SU-DHL-6 (cell line): ENCODE measurements around the gene DIP2C.

Experiments used
- H2AFZ ChIP-seq: fragments of 200-600 bp; sonication (generic); 2 replicates; pipeline ENCODE4 v1.6.1; 2014; ENCODE audit warnings: low read depth, mild to moderate bottlenecking, moderate library complexity, mixed read lengths, antibody characterized with exemption, low read length; ENCODE audit not compliant: severe bottlenecking
- H3F3A ChIP-seq: fragments of 200-600 bp; shearing (Covaris generic); 2 replicates; pipeline ENCODE4 v1.6.0; 2016; ENCODE audit warnings: antibody characterized with exemption, mild to moderate bottlenecking; ENCODE audit not compliant: insufficient read depth
- H3K27ac ChIP-seq: fragments of 200-600 bp; sonication (generic); 2 replicates; pipeline ENCODE4 v1.5.1; 2016; ENCODE audit warnings: low read depth, mild to moderate bottlenecking, low read length, moderate library complexity, mixed read lengths
- H3K27me3 ChIP-seq: fragments of 200-600 bp; sonication (generic), shearing (Covaris generic); 2 replicates; pipeline ENCODE4 v1.6.0; 2014; ENCODE audit warnings: mild to moderate bottlenecking, low read length
- H3K36me3 ChIP-seq: fragments of 200-600 bp; sonication (generic); 2 replicates; pipeline ENCODE4 v1.6.1; 2014; ENCODE audit warnings: mild to moderate bottlenecking, low read length, mixed read lengths
- H3K4me2 ChIP-seq: fragments of 300-600, 200-600 bp; shearing (Covaris generic), sonication (generic); 2 replicates; pipeline ENCODE4 v1.6.0; 2014; ENCODE audit warnings: low read length, low read depth, mild to moderate bottlenecking; ENCODE audit not compliant: poor library complexity, severe bottlenecking
- H3K4me3 ChIP-seq: fragments of 200-600 bp; sonication (generic); 2 replicates; pipeline ENCODE4 v1.5.1; 2014; ENCODE audit warnings: antibody characterized with exemption, low read length, mild to moderate bottlenecking, mixed read lengths; ENCODE audit not compliant: insufficient read depth, poor library complexity, severe bottlenecking
- H3K79me2 ChIP-seq: fragments of 200-600 bp; sonication (generic); 2 replicates; pipeline ENCODE4 v1.6.1; 2014; ENCODE audit warnings: mild to moderate bottlenecking, low read length, moderate library complexity; ENCODE audit not compliant: insufficient read depth
- H3K9ac ChIP-seq: fragments of 200-600 bp; sonication (generic); 2 replicates; pipeline ENCODE4 v1.7.0; 2014; ENCODE audit warnings: mild to moderate bottlenecking, low read length
- H3K9me2 ChIP-seq: fragments of 200-600 bp; sonication (generic); replicated peaks from 2 replicates; pipeline ENCODE4 v1.6.1; 2014; ENCODE audit warnings: low read length; ENCODE audit not compliant: insufficient read depth
- H3K9me3 ChIP-seq: fragments of 200-600 bp; sonication (generic); 2 replicates; pipeline ENCODE4 v1.6.1; 2014; ENCODE audit warnings: low read length, mixed read lengths; ENCODE audit not compliant: insufficient read depth
- H4K20me1 ChIP-seq: fragments of 200-600 bp; sonication (generic); 2 replicates; pipeline ENCODE4 v1.6.1; 2014; ENCODE audit warnings: low read depth, mild to moderate bottlenecking, antibody characterized with exemption, low read length, moderate library complexity, mixed read lengths
- EZH2phosphoT487 ChIP-seq: fragments of 200-600 bp; sonication (generic), shearing (Covaris generic); conservative IDR thresholded peaks from 2 replicates; pipeline ENCODE4 v1.6.1; 2018; ENCODE audit warnings: mild to moderate bottlenecking, antibody characterized with exemption, low read length, moderate library complexity, mixed read lengths
- TF ChIP-seq, protein P1 (sequence below): fragments of 200-600 bp; sonication (generic); IDR thresholded peaks from one replicate; pipeline ENCODE4 v1.5.1; 2017; ENCODE audit warnings: antibody characterized with exemption, mild to moderate bottlenecking, low read length, moderate library complexity; ENCODE audit not compliant: insufficient read depth, poor library complexity, severe bottlenecking

Gene DIP2C

DNA sequence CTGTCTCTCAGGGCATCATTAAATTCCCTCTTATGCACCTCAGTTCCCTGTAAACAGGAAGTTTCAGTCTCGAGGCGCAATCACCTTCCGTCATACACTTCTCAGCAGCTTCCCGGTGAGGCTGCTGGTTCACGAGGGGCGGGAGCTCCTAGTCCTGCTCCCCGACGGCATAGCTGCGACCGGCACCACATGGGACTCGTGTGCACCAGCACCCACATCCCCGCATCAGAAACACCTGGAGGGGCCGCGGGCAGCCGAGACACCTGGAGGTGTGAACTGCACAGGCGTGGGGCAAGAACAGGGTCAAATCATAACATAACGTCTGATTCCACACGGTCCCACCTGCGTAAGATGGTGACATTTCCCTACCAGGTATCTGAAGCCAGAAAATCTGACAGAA, 52.7 kb downstream of the DIP2C start:
- no peak overlapping the region for H3K4me2 ChIP-seq
- no peak overlapping the region for H3K9ac ChIP-seq
- H3K9me2 ChIP-seq: no peaks in the 10 kb centered on the region
- no peaks in the 10 kb centered on the region for H3K36me3 ChIP-seq
- H3K79me2 ChIP-seq: no peaks in the 10 kb centered on the region
- H3K27me3 ChIP-seq: no peaks in the 10 kb centered on the region
- no peaks in the 10 kb centered on the region for H3K9me3 ChIP-seq
- no peak overlapping the region for H2AFZ ChIP-seq
- TF ChIP-seq, protein P1, sequence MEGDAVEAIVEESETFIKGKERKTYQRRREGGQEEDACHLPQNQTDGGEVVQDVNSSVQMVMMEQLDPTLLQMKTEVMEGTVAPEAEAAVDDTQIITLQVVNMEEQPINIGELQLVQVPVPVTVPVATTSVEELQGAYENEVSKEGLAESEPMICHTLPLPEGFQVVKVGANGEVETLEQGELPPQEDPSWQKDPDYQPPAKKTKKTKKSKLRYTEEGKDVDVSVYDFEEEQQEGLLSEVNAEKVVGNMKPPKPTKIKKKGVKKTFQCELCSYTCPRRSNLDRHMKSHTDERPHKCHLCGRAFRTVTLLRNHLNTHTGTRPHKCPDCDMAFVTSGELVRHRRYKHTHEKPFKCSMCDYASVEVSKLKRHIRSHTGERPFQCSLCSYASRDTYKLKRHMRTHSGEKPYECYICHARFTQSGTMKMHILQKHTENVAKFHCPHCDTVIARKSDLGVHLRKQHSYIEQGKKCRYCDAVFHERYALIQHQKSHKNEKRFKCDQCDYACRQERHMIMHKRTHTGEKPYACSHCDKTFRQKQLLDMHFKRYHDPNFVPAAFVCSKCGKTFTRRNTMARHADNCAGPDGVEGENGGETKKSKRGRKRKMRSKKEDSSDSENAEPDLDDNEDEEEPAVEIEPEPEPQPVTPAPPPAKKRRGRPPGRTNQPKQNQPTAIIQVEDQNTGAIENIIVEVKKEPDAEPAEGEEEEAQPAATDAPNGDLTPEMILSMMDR: no peak
- no peak for TF ChIP-seq EZH2phosphoT487
- H3F3A ChIP-seq: no peaks in the 10 kb centered on the region
- no peak overlapping the region for H3K4me3 ChIP-seq
- no peaks in the 10 kb centered on the region for H4K20me1 ChIP-seq
- no peak overlapping the region for H3K27ac ChIP-seq

DNA sequence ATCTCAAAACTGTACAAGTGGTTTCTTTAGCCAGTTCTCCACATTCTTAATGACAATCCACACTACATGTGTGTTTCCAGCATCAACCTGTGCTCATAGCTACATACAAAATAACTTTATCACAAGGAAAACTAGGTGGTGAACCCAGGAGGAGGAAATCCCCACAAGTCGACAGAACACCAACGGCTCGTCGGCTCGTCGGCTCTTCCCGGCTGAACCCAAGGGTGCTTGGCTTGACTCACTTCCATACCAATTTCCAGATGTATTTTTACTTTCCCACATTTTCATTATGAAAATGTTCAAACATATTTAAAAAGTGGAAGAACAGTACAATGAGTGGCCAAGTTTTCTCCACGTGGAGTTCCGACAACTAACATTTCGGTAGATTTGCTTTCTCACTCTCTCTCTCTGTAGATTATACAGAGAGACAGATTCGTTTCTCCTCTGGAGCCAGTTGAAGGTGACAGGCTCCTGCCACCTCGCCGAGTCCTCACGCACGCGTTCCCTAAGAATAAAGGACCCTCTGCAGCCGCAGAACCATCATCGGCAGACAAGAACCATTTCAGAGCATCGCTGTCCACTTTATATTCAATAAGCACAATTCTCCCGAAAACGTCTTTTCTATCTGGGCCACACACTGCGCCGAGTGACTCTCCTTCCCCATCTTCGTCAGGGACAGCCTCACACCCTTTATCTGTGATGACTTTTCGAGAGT, 53.3 kb downstream of the DIP2C start:
- H3K27me3 ChIP-seq: no peaks in the 10 kb centered on the region
- no peaks in the 10 kb centered on the region for H3K79me2 ChIP-seq
- H3K9me2 ChIP-seq: no peaks in the 10 kb centered on the region
- no peak overlapping the region for H3K4me3 ChIP-seq
- no peaks in the 10 kb centered on the region for H3F3A ChIP-seq
- H3K27ac ChIP-seq: no peak overlapping the region
- H3K36me3 ChIP-seq: no peaks in the 10 kb centered on the region
- no peak overlapping the region for H3K9ac ChIP-seq
- H2AFZ ChIP-seq: no peak overlapping the region
- H3K9me3 ChIP-seq: no peaks in the 10 kb centered on the region
- H4K20me1 ChIP-seq: no peaks in the 10 kb centered on the region
- no peak for TF ChIP-seq EZH2phosphoT487
- TF ChIP-seq, protein P1: no peak
- H3K4me2 ChIP-seq: no peak overlapping the region

DNA sequence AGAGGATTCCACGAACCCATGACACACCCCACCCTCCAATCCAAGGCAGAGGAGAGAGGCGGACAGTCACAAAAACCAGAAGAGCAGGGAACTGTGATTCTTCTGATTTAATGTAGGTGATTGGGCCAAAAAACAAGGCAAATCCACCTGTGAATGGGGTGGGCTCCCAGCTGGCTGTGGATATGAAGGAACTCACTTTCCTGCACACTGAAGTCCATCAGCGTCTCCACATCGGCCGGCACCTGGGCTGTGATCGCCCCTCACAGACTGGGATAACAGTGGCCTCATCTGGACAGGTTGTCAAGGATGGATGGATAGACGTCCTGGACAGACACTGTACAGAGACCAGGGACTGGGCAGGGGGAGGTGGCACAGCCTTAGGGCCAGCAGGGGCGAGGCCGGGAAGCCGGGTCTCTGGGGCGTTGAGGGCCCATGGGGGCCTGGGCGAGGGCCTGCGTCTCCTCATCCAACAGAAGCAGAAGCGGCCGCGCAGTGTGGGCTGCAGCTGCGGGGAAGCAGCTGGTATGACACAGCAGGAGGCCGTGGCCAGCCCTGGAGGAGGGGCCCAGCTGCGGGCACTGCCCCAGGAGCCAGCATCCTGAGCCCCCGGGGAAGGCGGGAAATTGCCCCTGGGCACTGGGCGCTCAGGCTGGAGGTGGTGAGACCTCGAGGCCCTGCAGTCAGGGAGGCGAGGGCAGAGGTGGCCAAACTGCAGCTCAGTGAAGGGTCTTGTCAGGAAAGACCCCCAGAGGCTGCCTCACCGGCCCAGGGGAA, 54.2 kb downstream of the DIP2C start:
- H3K9ac ChIP-seq: no peak overlapping the region
- no peaks in the 10 kb centered on the region for H3K9me2 ChIP-seq
- no peaks in the 10 kb centered on the region for H3K79me2 ChIP-seq
- no peaks in the 10 kb centered on the region for H3K27me3 ChIP-seq
- no peaks in the 10 kb centered on the region for H3F3A ChIP-seq
- H4K20me1 ChIP-seq: no peaks in the 10 kb centered on the region
- H3K4me2 ChIP-seq: no peak overlapping the region
- H3K27ac ChIP-seq: no peak overlapping the region
- H2AFZ ChIP-seq: no peak overlapping the region
- H3K9me3 ChIP-seq: no peaks in the 10 kb centered on the region
- no peak for TF ChIP-seq EZH2phosphoT487
- TF ChIP-seq, protein P1: no peak
- H3K36me3 ChIP-seq: no peaks in the 10 kb centered on the region
- no peak overlapping the region for H3K4me3 ChIP-seq
